Forelimb muscle (tissue), 1 donor: ENCODE measurements around the gene PYCR2. TPM values are rescaled to one million over a fixed set of nuclear protein-coding genes. Genes with fewer than 3 reads are reported as not detected.
"Not testable (repeated sequence)": the region's sequence is repeated elsewhere in the genome, so short reads cannot be mapped to it uniquely, and the experiment has no call there.

Experiments used
- DNase-seq: peaks from one replicate; pipeline ENCODE4 v3.0.0-alpha.2; 2013; ENCODE audit warnings: low read depth
- polyA plus RNA-seq: library from polyadenylated mRNA; unstranded; fragments of 120-200 nt; gene quantifications from one replicate; pipeline ENCODE4 v1.2.1, GENCODE V29; 2013; ENCODE audit not compliant: insufficient read length

Gene PYCR2
- polyA plus RNA-seq, 1 donor, result 35.6 TPM

- DNase-seq, result no peak
Measured at GRCh38 chr1:225942574-225942973, 18.5 kb upstream of the PYCR2 start.

DNA sequence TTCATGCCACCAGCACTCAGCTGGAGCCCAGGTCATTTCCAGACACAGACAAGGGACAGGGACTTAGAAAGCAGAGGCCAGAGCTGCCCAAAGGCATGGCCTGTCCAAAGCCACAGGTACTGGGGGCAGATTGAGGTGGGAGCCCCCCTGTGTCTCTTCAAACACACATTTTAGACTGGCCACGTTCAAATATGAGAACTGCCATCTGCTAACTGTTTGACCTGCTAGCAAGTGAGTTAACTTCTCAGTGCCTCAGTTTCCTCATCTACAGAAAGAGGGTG is 17.8 kb upstream of the PYCR2 start:
- no peak for DNase-seq

GRCh38 chr1:225941187-225941941 is 17.3 kb upstream of the PYCR2 start, which contains the start of gene LEFTY2:
LEFTY2 (minus strand) TSS chr1:225941220; CDS start chr1:225941140, 80 bp downstream.
- peak; percentile 72 for DNase-seq

- no peak for DNase-seq
Measured at GRCh38 chr1:225940385-225941151, 16.5 kb upstream of the PYCR2 start.

GRCh38 chr1:225939939-225940310 is 15.9 kb upstream of the PYCR2 start:
- not testable (repeated sequence) for DNase-seq

DNA sequence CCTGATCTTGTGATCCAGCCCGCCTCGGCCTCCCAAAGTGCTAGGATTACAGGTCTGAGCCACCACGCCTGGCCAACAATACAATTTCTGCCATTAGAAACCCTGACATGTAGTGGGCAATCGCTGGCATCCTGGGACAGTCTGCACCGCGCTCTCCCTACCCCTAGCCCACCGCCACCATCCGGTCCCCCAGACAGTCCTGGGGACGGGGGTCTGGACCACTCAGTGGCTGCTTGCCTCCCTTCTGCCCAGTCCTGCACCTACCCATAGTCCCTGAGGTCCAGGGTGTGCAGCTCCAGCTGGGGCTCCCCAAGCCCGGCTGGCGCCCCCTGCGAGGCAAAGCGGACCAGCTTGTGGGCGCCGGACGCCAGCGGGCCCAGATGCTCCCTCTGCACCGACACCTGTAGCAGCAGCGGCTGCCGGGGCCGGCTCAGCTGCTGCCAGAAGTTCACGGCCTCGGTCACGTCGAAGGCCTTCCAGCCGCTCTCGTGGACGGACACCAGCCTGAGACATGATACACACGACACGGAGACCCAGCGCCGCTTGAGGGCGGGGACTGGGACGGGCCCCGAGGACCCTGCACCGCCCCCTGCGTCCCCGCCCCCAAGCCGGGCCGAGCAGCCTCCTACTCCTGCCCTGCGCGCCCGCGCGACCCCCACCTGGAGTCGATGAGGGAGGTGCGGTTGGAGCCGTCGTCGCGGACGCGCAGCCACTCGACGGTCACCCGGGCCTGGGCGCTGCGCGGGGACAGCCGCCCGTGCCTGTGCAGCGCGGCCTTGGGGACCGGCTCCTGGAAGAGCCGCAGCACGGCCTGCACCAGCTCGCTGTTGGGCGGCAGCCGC is 15.3 kb upstream of the PYCR2 start:
- DNase-seq, result not testable (repeated sequence)

DNA sequence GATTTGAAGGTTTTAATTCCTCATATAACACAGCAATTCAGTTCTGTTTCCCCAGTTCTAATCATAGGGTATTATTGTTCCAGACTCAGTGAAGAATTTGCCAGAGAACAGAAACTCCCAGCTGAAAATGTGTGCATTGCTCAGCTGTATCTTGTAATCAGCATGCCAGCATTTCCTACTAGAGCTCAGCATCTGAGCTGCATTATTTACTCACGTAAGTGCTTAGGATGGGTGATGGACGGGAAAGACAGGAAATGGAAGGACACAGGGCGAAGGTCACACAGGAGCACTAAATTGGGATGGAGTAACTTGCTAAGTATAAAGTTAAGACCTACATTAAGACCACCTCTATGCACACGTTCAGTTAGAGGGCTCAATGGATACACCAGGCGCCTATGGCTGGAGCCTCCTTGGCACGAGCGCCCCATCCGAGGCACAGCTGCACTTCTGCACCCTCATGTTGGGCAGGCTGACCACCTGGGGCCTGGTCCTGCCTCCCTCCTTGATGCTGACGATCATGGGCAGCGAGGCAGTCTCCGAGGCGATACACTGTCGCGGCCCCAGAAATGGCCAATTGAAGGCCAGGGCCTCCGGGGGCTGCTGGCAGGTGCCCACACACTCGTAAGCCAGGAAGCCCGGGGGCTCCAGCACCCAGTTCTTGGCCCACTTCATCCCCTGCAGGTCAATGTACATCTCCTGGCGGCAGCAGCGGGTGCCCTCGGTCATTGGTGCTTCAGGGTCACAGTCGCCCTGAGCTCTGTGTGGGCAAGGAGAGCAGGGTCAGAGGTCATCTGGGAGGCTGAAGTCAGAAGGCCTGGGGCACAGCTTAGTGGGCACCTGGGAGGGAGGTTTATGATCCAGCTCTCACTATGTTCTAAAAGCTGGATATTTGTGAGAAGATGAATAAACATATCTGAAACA is 13.3 kb upstream of the PYCR2 start:
- no peak for DNase-seq

DNA sequence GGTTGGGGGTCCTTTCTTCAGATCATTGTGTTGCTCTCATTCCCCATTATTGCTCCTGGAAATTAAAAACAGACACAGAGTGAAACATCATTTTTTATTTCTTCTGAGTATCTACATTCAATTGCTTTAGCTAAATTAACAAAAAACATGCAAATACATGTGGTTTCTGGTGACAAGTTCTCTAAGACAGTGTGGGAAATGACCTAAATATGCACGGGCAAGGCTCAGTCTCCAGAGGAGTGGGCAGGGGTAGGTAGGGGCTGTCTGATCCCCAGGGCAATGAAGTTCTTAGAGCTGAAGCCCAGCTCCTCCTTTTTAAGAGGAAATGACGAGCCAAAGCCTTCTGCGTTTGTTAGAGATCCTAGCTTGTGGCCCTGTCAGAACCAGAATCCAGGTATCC is 12.5 kb upstream of the PYCR2 start:
- DNase-seq, result no peak

- not testable (repeated sequence) for DNase-seq
Measured at GRCh38 chr1:225936086-225936485, 12.0 kb upstream of the PYCR2 start.

DNA sequence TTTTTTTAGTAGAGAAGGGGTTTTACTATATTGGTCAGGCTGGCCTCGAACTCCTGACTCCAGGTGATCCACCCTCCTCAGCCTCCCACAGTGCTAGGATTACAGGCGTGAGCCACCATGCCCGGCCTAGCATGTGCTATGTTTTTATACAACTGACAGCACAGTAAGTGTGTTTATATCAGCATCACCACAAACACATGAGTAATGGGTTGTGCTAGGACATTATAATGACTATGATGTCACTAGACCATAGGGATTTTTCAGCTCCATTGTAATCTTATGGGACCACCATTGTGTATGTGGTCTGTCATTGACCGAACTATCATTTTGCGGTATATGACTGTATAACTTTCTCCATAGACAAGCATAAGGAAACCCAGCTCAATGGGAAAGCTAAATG is 10.7 kb upstream of the PYCR2 start:
- no peak for DNase-seq

DNA sequence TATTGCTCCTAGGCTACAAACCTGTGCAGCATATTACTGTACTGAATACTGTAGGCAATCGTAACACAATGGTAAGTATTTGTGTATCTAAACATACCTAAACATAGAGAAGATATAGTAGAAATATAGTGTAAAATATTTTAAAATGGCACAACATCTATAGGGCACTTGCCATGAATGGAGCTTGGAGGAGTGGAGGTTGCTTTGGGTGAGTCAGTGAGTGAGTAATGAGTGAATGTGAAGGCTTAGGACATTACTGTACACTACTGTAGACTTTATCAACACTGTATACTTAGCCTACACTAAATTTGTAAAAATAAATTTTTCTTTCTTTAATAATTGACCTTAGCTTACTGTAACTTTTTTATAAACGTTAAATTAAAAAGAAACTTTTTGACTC is 9.0 kb upstream of the PYCR2 start:
- DNase-seq, result no peak

GRCh38 chr1:225931270-225932136 is 7.5 kb upstream of the PYCR2 start:
- DNase-seq, result no peak

- no peak for DNase-seq
Measured at GRCh38 chr1:225930566-225930965, 6.5 kb upstream of the PYCR2 start.

DNA sequence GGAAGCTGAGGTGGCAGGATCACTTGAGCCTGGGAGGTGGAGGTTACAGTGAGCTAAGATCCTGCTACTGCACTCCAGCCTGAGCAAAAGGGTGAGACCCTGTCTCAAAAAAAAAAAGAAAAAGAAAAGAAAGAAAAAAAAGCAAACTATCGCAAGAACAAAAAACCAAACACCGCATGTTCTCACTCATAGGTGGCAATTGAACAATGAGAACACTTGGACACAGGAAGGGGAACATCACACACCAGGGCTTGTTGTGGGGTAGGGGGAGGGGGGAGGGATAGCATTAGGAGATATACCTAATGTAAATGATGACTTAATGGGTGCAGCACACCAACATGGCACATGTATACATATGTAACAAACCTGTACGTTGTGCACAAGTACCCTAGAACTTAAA is 5.4 kb upstream of the PYCR2 start:
- not testable (repeated sequence) for DNase-seq

DNA sequence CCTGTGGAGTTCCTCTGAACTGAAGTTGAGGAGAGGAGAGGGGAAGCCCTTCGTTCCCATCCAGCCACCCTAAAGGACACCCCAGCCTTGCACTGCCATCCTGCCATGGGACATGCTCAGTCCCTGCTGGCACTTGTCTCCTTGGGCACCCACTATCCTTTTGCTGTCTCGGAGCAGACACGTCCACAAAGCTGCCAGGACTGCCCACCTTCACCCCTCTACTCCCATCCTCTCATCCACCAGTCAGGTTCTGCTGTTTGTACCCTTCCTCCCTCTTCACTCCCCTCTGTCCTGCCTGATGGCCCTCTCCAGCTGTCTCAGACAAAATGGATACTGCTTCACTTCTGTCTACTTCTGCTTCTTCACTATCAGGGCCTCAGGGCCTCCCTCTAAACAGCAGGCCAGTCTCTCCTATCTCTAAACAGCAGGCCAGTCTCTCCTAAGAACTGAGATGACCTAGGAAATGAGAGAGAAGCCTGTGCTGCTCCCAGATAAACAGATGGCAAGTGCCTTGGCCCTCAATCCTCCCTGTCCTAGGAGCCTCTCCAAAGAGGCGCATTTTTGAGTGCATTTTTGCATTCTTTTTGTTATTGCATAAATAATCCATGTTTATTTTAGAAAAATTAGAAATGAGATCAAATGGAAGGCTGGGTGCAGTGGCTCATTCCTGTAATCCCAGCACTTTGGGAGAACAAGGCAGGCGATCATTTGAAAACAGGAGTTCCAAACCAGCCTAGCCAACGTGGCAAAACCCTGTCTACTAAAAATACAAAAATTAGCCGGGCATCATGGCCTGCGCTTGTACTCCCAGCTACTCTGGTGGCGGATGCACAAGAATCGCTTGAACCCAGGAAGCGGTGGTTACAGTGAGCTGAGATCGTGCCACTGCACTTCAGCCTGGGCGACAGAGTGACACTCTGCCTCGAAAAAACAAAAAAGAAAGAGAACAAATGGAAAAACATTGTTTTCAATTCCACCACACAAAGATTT is 4.4 kb upstream of the PYCR2 start:
- DNase-seq, result no peak

GRCh38 chr1:225926551-225927113 is 2.6 kb upstream of the PYCR2 start:
- DNase-seq, result no peak

DNA sequence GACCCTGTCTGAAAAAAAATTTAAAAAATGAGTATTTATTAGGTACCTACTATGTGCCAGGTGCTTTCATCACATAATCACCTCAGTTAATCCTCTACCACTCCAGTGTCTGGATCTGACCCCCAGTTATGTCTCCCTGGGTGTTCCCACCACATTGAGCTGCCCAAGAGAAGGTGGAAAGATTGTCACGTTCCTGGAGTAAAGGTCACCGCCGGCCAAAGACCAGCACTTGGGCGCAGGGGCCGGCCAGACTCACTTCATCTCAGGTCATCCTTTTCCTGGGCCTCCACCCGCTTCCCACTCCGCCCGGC is 714 bp downstream of the PYCR2 start:
- DNase-seq, result no peak

DNA sequence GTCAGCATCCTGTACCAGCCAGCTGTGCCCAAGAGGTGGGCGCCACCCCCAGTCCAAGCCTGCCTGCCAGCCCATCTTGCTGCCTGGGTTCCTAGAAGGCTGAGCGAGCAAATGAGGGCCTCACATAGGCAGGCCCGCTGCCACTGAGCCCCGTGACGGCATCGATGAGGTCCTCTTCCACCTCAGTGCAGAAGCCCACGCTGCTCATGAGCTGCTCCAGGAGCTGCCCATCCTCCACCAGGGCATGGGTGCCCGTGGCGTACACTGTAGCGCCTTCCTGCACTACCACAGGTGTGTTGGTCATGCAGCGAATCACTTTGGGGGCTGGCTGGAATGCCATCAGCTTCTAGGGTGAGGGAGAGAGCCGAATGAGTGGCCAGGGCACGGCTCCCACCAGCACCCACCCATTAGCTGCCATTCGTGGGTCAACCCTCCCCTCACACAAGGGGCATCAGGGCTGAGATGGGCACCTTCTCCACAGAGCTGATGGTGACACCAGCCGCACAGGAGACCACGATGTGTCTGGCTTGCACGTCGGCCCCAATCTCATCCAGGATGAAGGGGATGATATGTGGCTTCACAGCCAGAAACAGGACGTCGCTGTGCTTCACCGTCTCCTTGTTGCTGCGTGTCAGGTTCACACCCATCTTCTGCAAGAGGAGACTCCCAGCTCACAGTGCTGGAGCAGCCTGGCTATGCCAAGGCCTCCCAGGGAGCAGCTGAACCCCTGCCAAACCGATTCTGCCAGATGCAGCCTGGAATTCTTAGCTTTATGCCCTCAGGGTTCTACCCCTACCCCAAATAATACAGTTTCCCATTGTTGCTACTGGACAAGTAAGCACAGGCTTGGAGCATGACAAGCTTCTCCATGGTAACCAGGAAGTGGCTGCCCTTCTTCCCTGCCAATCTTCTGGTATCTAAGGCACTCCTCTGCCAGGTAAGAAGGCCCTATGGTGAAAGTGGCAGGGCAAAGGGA is 2.0 kb downstream of the PYCR2 start:
- no peak for DNase-seq
